Head of caudate nucleus (tissue), 42 donors: Measurements from ENCODE around the gene STIM1.
A peak's percentile ranks its signal among the peaks of the same experiment; 100 is the strongest.

Experiments used
- DNase-seq, 42 donors: peaks; one replicate each; pipeline versions ENCODE4 v3.0.0 to v3.0.0-alpha.2; 2020 to 2021; ENCODE audit warnings: mixed read lengths in 7 of 42
- intact Hi-C: fragments of 100-400 bp; cut with DNase I; formaldehyde crosslinking; loops from one replicate; pipeline ENCODE4 v1.15.0; 2022

STIM1 gene

GRCh38 chr11:4065601-4066377 is 210.3 kb downstream of the STIM1 start:
- intact Hi-C loops, result no loop called here

GRCh38 chr11:4066910-4067309 is 211.4 kb downstream of the STIM1 start:
- no peak for DNase-seq
- intact Hi-C loops, result no loop called here

More at GRCh38 chr11:4065601-4066377, 210.3 kb downstream of the STIM1 start:
- DNase-seq, result peak in 2 of 42 donors; percentile 16 to 48

GRCh38 chr11:4068962-4069361 is 213.5 kb downstream of the STIM1 start:
- intact Hi-C loops, result no loop called here
- no peak for DNase-seq

- no peak for DNase-seq
- intact Hi-C loops, result loop anchor here (2.0 kb wide), 1 partner anchor 223 kb away; no protein-coding TSS in a partner anchor
These were observed 215.9 kb downstream of the STIM1 start for GRCh38 chr11:4071325-4071724.

- DNase-seq, result no peak
- intact Hi-C loops, result loop anchor here (2.0 kb wide), 2 partner anchors 217 to 223 kb away; partner anchors contain the start of gene STIM1
These were observed 216.4 kb downstream of the STIM1 start for GRCh38 chr11:4071914-4072313.

DNA sequence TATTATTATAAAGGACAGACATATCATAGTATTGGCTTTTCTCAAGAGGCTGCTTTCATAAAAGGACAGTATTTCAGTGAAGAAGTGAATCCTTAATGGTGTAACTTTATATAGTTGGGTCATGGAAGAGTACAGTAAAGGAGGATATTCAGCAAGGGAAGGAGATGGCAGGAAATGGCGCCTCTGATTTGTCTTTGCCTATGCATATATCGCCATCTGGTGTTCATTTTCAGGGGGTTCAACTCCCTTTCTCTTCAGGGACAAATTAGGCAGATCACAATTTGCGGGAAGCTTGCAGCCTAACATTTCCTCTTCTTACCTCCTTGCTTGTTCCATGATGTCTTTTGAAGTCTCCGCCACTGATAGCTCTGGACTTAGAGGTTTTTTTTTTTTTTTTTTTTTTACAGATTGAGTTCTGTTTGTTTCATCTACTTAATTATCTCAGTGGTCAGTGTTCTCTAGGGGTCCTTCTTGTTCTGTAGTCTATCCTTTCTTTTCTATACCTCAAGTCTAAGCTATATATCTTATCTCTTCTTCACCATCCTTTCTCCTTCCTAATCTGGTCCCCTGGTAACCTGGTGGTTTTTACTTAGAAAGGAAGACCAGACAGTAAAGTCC is 217.3 kb downstream of the STIM1 start:
- intact Hi-C loops, result loop anchor here (2.0 kb wide), 1 partner anchor 218 kb away; the partner anchor contains the start of gene STIM1
- peak in 35 of 42 donors; percentile 26 to 88 (median 68) for DNase-seq

GRCh38 chr11:4074266-4074665 is 218.8 kb downstream of the STIM1 start:
- DNase-seq, result no peak
- intact Hi-C loops, result no loop called here

DNA sequence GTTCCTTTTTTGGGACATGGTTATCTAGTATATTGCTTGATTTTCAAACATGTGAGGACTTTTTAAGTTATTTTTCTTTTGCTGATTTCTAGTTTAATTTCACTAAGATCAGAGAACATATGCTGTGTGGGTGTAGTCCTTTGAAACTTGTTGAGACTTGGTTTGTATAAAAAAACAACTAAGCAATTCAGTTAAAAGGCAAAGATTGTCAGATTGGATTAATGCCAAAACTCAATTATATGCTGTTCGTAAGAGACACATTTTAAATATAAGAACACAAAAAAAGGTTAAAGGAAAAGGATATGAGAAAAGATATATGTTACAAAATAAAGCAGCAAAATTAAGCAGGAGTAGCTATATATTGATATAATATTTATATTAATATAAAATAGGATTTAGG is 221.3 kb downstream of the STIM1 start:
- intact Hi-C loops, result no loop called here
- no peak for DNase-seq

- no peak for DNase-seq
- intact Hi-C loops, result no loop called here
These were observed 227.7 kb downstream of the STIM1 start for GRCh38 chr11:4083198-4083597.

DNA sequence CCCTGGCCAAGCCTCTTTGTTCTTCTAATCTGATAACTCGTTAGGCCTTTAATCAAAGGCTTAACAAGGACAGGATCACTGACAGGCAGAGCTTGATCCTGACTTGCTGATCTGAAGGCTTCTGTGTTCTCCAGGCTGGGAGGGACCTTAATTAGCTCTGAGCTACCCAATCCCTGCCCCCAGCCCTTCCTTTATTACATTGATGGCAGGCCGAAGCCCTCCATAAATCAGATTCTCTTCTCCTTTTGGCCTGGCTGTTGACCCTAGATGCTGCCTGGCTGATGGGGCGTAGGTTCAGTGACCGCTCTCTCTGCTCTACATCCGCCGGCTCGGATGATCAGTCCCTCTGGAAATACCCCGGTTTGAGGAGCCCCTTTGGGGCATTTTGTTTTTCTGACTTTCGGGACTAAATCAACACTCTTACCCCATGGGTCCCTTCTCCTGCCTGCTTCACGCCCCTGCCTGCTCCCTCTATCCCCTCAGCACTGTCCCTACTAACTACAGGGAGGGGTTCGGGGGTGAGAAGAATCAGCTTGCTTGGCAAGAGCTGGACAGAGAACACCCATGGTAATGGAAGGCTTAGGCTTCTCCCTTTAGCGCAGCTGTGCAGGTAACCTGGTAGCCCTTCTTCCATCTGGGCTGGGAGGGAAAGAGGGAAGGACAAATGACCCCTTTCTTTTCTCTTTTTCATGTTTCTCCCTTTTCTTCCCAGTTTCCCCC is 229.1 kb downstream of the STIM1 start:
- no peak for DNase-seq
- intact Hi-C loops, result no loop called here

- no peak for DNase-seq
- intact Hi-C loops, result no loop called here
These were observed 230.1 kb downstream of the STIM1 start for GRCh38 chr11:4085575-4085974.

DNA sequence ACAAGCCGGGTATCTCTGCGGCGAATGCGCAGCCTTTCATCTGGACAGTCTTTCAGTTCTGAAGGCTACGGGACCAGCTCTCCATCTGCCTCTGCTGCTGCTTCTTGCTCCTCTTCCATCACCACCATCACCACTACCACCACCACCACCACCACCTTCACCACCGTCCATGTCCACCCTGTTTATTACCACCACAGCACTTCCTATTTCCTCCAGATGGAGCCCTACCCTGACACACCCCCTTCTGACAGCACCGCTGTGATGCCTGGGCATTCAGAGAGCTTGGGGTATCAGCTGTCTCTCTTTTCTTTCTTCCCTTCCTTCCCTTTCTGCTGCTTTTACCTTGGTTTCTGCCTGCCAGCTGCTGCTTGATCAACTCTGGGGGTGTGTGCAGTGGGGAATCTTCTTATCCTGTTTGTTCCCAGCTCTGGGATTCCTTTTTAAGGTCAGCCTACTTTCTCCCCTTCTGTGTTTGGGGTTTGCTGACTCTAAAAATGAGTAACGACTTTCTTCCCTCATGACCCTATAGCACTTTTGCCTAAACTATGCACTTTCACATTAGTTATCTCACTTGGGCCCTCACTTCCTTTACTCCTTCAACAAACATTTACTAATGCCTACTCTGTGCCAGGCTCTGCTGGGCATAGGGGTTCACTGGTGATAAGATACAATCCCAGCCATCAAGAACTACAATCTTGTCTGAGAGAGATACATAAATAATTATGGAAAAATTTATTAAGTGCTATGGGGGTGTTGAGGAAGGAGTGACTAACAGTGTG is 231.3 kb downstream of the STIM1 start:
- DNase-seq, result no peak
- intact Hi-C loops, result no loop called here

GRCh38 chr11:4087551-4087950 is 232.1 kb downstream of the STIM1 start:
- intact Hi-C loops, result no loop called here

DNA sequence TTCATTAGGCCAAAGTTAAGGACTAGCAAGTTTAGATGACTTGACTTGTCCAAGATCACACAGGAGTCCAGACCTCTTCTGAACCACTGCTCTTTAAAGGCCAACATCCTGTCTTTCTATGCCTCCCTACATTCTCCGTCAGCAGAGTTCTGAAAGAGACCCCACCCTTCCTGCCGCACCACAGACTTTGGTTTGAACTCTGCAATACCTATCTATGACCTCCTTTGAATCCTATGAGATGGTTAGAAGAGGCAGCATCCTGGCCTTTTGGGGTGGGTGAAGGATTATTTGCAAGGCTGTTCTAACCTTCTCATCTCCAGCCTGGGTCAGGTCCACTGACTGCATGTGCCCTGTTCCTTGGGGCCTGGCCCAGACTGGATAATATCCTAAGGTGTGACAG is 234.8 kb downstream of the STIM1 start:
- no peak for DNase-seq
- intact Hi-C loops, result no loop called here

More at GRCh38 chr11:4087551-4087950, 232.1 kb downstream of the STIM1 start:
- DNase-seq, result no peak

- intact Hi-C loops, result no loop called here
- peak in 1 of 42 donors; percentile 8 for DNase-seq
These were observed 236.6 kb downstream of the STIM1 start for GRCh38 chr11:4092026-4092425.

GRCh38 chr11:4093519-4094347 is 238.3 kb downstream of the STIM1 start:
- intact Hi-C loops, result no loop called here
- DNase-seq, result peak in 2 of 42 donors; percentile 10 to 35

DNA sequence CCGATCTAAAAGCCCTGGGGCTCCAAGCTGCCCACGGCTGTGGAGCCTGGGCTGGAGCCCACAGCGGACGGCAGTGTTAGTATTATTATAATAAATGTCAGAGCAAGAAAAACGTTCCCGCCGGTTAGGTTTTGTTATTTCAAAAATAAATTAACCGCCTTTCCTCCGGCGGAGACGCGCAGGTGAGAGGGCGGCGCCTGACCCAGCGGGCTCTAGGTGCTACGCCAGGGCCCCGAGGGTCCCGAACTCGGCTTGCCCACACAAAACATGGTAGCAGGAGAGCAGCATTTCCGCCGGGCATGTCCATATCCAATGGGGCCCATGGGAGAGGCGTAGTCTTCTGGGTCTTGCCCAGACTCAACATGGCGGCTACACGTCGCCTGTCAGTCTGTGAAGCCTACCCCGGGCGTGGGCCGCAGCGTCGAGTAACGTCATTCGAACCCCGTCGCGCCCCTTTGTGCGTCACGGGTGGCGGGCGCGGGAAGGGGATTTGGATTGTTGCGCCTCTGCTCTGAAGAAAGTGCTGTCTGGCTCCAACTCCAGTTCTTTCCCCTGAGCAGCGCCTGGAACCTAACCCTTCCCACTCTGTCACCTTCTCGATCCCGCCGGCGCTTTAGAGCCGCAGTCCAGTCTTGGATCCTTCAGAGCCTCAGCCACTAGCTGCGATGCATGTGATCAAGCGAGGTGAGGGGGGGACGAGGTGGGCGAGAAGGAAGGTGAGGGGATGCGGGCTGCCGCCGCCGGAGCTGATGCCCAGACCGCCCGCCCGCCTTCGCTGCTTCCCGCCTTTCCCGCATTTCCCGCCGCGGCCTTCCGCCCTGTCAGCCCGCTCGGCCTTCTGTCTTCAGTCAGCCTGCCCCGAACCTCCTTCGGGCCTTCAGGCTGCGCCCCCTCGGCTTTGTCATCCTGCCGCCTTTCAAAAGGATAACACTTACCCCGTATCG is 239.2 kb downstream of the STIM1 start, which contains the start of gene RRM1:
TSS of gene RRM1 (plus strand) at position 452 of the 944 bp plus-strand sequence. CDS start at position 666, 214 bp downstream.
- DNase-seq, result peak; percentile 94 to 99 (median 97)
- intact Hi-C loops, result no loop called here
